OCI-LY7 (cell line): Measurements from ENCODE around the gene PDE8B. TPM values are rescaled to one million over a fixed set of nuclear protein-coding genes. Genes with fewer than 3 reads are reported as not detected.

Experiments used
- BruUV-seq: library from RNA; stranded (reverse); fragments of 400-500 nt; replicated peaks from 2 replicates; lab custom pipeline; 2021; lab: Mats Ljungman, UMichigan
- CTCF ChIA-PET: fragments of 300-600 bp; sonication (Branson Sonifier 250); formaldehyde crosslinking; loops from one replicate; lab custom pipeline; 2022; ENCODE audit warnings: antibody characterized with exemption; ENCODE audit not compliant: unreplicated experiment; lab: Charles Lee
- POLR2A ChIA-PET: fragments of 300-600 bp; sonication (Branson Sonifier 250); formaldehyde crosslinking; loops from one replicate; lab custom pipeline; 2022; ENCODE audit warnings: antibody characterized with exemption; lab: Charles Lee
- DNase-seq: peaks from one replicate; pipeline ENCODE4 v3.0.0-alpha.2; 2015; ENCODE audit warnings: low spot score
- H2AFZ ChIP-seq: fragments of 200-600 bp; sonication (generic), shearing (Covaris generic); 2 replicates; pipeline ENCODE4 v1.6.1; 2014; ENCODE audit warnings: mild to moderate bottlenecking, antibody characterized with exemption, low read length, moderate library complexity
- H3K27ac ChIP-seq: fragments of 200-600 bp; sonication (generic); 2 replicates; pipeline ENCODE4 v1.5.1; 2014; ENCODE audit warnings: mixed run types, low read depth, mild to moderate bottlenecking, moderate library complexity, low read length, inconsistent platforms; ENCODE audit not compliant: poor library complexity, severe bottlenecking
- H3K36me3 ChIP-seq: fragments of 200-600 bp; sonication (generic); 2 replicates; pipeline ENCODE4 v1.6.1; 2014; ENCODE audit warnings: mild to moderate bottlenecking, antibody characterized with exemption, low read length, moderate library complexity, mixed read lengths; ENCODE audit not compliant: insufficient read depth
- H3K4me1 ChIP-seq: fragments of 200-600 bp; sonication (generic); 2 replicates; pipeline ENCODE4 v1.5.1; 2014; ENCODE audit warnings: mild to moderate bottlenecking, low read length; ENCODE audit not compliant: insufficient read depth, poor library complexity, severe bottlenecking
- H3K4me2 ChIP-seq: fragments of 200-600 bp; sonication (generic); 2 replicates; pipeline ENCODE4 v1.6.1; 2014; ENCODE audit warnings: mild to moderate bottlenecking, low read length
- H3K4me3 ChIP-seq: fragments of 200-600 bp; sonication (generic); 2 replicates; pipeline ENCODE4 v1.5.1; 2014; ENCODE audit warnings: mild to moderate bottlenecking, low read depth, low read length; ENCODE audit not compliant: poor library complexity, severe bottlenecking
- H3K79me2 ChIP-seq: fragments of 200-600 bp; sonication (generic); 2 replicates; pipeline ENCODE4 v1.6.1; 2016; ENCODE audit warnings: low read depth, mild to moderate bottlenecking, low read length, moderate library complexity, mixed read lengths; ENCODE audit not compliant: insufficient read depth
- H3K9me2 ChIP-seq: fragments of 200-600 bp; sonication (generic); 2 replicates; pipeline ENCODE4 v1.6.1; 2016; ENCODE audit warnings: mild to moderate bottlenecking, low read length, mixed read lengths; ENCODE audit not compliant: insufficient read depth
- H3K9me3 ChIP-seq: fragments of 200-600 bp; sonication (generic); 2 replicates; pipeline ENCODE4 v1.6.1; 2014; ENCODE audit warnings: mild to moderate bottlenecking, mixed run types, low read length, mixed read lengths
- H4K20me1 ChIP-seq: fragments of 200-600 bp; sonication (generic); 2 replicates; pipeline ENCODE4 v1.6.1; 2014; ENCODE audit warnings: mild to moderate bottlenecking, antibody characterized with exemption, low read length, moderate library complexity, mixed read lengths; ENCODE audit not compliant: insufficient read depth
- CTCF ChIP-seq: fragments of 200-600 bp; sonication (generic); conservative IDR thresholded peaks from 2 replicates; pipeline ENCODE4 v1.5.1; 2014; ENCODE audit warnings: mild to moderate bottlenecking, antibody characterized with exemption, low read length, moderate library complexity, mixed read lengths
- EZH2phosphoT487 ChIP-seq: fragments of 200-600 bp; sonication (generic); IDR thresholded peaks from 2 replicates; pipeline ENCODE4 v1.6.1; 2018; ENCODE audit warnings: low read depth, borderline replicate concordance, mild to moderate bottlenecking, mixed run types, antibody characterized with exemption, low read length, moderate library complexity, mixed read lengths
- intact Hi-C: fragments of 100-400 bp; cut with micrococcal nuclease; formaldehyde crosslinking; loops from one replicate; pipeline ENCODE4 v1.10.0; 2022; ENCODE audit not compliant: unreplicated experiment
- total RNA-seq, 2 experiments: library from RNA; depleted of rRNA in 1 of 2; stranded (reverse); fragments of >200 nt in 1 of 2; shearing (Covaris generic) in 1 of 2; gene quantifications; 2 replicates each; pipeline ENCODE4 v1.2.3, GENCODE V29; 2014 to 2022

PDE8B gene
- total RNA-seq, 2 experiments from 2014 or later: 0.21 to 0.22 TPM

GRCh38 chr5:77272206-77272605 lies 61.7 kb downstream of the PDE8B start:
- ChIA-PET POLR2A (interaction anchor here (0.5 to 0.6 kb wide), 2 partner anchors 22 to 499 kb away, joined by 3 read pairs; no protein-coding TSS in a partner anchor), CTCF (no interaction called here)
- no peaks in the 10 kb centered on the region for H3K9me3 ChIP-seq
- no peaks in the 10 kb centered on the region for H3K4me1 ChIP-seq
- H3K79me2 ChIP-seq: no peaks in the 10 kb centered on the region
- no peaks in the 10 kb centered on the region for H3K9me2 ChIP-seq
- no TSS peak for BruUV-seq
- H3K27ac ChIP-seq: no peak overlapping the region
- no peak overlapping the region for H3K4me3 ChIP-seq
- H3K4me2 ChIP-seq: no peak overlapping the region
- TF ChIP-seq EZH2phosphoT487 (no peak), CTCF (no peak)
- no peaks in the 10 kb centered on the region for H4K20me1 ChIP-seq
- H2AFZ ChIP-seq: no peak overlapping the region
- no peak for DNase-seq
- no peaks in the 10 kb centered on the region for H3K36me3 ChIP-seq
- intact Hi-C loops: no loop called here

DNA sequence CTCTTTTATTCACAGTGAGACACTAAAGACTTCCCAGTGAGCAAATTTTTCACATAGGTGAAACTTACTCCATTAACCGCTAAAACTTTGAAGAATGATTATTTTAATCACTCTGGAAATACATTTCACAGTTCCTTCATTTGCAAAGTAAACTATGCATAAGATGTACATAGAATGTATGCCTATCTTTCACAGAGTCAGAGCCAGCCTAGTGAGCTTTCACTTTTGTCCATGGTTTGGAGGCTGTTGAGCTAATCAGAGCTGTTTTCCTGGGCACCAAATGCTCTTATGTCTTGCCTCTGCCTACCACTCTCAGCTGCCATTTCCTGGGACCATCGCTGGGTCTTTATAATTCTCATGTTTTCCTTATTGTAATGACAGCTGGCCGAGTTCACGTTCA lies 67.3 kb downstream of the PDE8B start:
- POLR2A ChIA-PET: interaction anchor here (0.6 to 1.3 kb wide), 4 partner anchors 11 to 224 kb away, joined by 3 to 4 read pairs (median 3); no protein-coding TSS in a partner anchor
- H2AFZ ChIP-seq: no peak overlapping the region
- no peaks in the 10 kb centered on the region for H3K9me3 ChIP-seq
- no peaks in the 10 kb centered on the region for H3K36me3 ChIP-seq
- DNase-seq: no peak
- H3K79me2 ChIP-seq: no peaks in the 10 kb centered on the region
- H3K4me2 ChIP-seq: no peak overlapping the region
- H3K9me2 ChIP-seq: no peaks in the 10 kb centered on the region
- H3K27ac ChIP-seq: no peak overlapping the region
- H3K4me1 ChIP-seq: no peaks in the 10 kb centered on the region
- intact Hi-C loops: no loop called here
- TF ChIP-seq CTCF (no peak), EZH2phosphoT487 (no peak)
- no TSS peak for BruUV-seq
- CTCF ChIA-PET: no interaction called here
- no peaks in the 10 kb centered on the region for H4K20me1 ChIP-seq
- H3K4me3 ChIP-seq: no peak overlapping the region

DNA sequence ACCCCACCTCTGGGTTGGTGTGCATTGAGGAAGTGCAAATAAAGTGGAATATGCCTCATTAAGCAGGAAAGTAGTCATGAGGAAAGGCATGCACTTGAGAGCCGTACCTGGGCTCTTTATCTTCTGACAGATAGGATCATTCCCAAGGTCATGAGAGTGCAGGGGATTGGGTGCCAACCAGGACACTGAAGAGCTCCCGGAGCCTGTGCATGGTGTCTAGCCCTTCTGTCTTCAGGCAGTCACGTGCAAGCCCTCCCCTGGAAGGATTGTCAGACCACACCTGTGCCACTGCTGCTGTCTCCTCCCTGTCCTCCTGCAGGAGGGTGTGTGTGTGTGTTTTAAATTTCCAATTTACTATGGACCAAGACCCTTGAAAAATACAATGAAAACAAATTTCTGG lies 69.6 kb downstream of the PDE8B start:
- intact Hi-C loops: no loop called here
- no peak overlapping the region for H3K4me3 ChIP-seq
- H2AFZ ChIP-seq: no peak overlapping the region
- H3K4me2 ChIP-seq: no peak overlapping the region
- TF ChIP-seq CTCF (no peak), EZH2phosphoT487 (no peak)
- H3K9me3 ChIP-seq: no peaks in the 10 kb centered on the region
- ChIA-PET CTCF (no interaction called here), POLR2A (interaction anchor here (0.6 kb wide), 1 partner anchor 20 kb away, joined by 7 read pairs; no protein-coding TSS in a partner anchor)
- H3K36me3 ChIP-seq: no peaks in the 10 kb centered on the region
- no peak for DNase-seq
- H3K9me2 ChIP-seq: no peaks in the 10 kb centered on the region
- no TSS peak for BruUV-seq
- no peaks in the 10 kb centered on the region for H4K20me1 ChIP-seq
- no peak overlapping the region for H3K27ac ChIP-seq
- no peaks in the 10 kb centered on the region for H3K4me1 ChIP-seq
- H3K79me2 ChIP-seq: no peaks in the 10 kb centered on the region
